PC-9 (cell line): ENCODE results near the gene CEP70.

Experiments used
- EZH2 ChIP-seq: fragments of 200-600 bp; sonication (generic); IDR thresholded peaks from 2 replicates; pipeline ENCODE4 v1.8.0; 2017; ENCODE audit warnings: antibody characterized with exemption, low read depth
- TF ChIP-seq, protein P1 (sequence below): fragments of 200-600 bp; sonication (generic); conservative IDR thresholded peaks from 2 replicates; pipeline ENCODE4 v1.6.1; 2017; ENCODE audit warnings: mixed run types, antibody characterized with exemption, mild to moderate bottlenecking, moderate library complexity

DNA sequence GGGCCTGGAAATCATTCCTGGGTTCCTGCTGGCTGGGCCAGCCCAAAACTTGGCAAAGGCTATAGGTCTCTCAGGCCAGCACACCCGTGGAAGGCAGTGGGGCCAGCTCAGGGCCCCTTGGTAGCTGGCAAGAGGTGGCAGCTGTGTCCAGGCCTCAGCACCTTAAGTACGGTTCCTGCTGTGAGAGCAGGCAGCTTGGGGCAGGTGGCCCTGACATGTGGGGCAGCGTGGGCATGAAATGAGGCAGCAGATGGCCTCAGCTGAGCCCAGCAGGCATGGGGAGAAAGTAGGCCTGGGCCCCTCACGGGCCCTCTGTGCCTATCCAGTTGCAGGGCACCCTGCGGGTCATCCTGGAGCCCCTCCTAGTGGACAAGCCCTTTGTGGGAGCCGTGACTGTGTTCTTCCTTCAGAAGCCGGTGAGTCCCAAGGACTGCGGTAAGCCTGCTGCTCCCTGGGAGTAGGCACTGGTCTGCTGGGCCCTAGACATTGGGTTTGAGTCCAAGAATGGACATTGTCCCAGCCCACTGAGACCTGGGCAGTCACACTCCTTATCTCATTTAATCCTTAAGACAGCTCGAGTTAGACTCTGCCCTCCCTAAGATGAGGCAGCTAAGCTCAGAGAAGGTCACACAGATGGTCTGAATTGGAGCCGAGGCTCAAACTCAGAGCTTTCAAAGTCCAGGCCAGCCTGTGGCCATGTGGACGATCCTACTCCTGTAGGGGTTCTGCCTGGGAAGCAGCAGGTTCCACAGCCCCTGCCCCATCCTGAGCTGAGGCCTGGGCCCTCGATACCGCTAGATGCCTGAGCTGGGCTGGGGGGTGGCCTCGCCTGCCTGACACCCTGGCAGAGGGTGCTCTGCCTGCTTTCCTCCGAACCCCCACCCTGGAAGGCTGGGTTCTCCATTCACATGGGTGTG lies 134.2 kb downstream of the CEP70 start:
- TF ChIP-seq, protein P1, sequence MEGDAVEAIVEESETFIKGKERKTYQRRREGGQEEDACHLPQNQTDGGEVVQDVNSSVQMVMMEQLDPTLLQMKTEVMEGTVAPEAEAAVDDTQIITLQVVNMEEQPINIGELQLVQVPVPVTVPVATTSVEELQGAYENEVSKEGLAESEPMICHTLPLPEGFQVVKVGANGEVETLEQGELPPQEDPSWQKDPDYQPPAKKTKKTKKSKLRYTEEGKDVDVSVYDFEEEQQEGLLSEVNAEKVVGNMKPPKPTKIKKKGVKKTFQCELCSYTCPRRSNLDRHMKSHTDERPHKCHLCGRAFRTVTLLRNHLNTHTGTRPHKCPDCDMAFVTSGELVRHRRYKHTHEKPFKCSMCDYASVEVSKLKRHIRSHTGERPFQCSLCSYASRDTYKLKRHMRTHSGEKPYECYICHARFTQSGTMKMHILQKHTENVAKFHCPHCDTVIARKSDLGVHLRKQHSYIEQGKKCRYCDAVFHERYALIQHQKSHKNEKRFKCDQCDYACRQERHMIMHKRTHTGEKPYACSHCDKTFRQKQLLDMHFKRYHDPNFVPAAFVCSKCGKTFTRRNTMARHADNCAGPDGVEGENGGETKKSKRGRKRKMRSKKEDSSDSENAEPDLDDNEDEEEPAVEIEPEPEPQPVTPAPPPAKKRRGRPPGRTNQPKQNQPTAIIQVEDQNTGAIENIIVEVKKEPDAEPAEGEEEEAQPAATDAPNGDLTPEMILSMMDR, result no peak
- no peak for TF ChIP-seq EZH2
